Uterus (tissue), 4 donors: ENCODE data around the gene TRIM62. TPM values are rescaled to one million over a fixed set of nuclear protein-coding genes. Genes with fewer than 3 reads are reported as not detected.

Source experiments
- DNase-seq, 2 donors: peaks; one replicate each; pipeline ENCODE4 v3.0.0-alpha.2; 2019 to 2020
- H3K27ac ChIP-seq, 2 donors: fragments of 200-600 bp; sonication (generic); 1 replicate in 1 of 2; 2 replicates in 1 of 2; pipeline ENCODE4 v1.5.1; 2016 to 2018
- H3K27me3 ChIP-seq, 2 donors: fragments of 200-600 bp; sonication (generic); one replicate each; pipeline ENCODE4 v1.5.1; 2018 to 2019; ENCODE audit warnings: control low read depth in 1 of 2
- H3K36me3 ChIP-seq, 2 donors: fragments of 200-600 bp; sonication (generic); one replicate each; pipeline ENCODE4 v1.5.1; 2019; ENCODE audit warnings: control low read depth in 1 of 2
- H3K4me1 ChIP-seq, 2 donors: fragments of 200-600 bp; sonication (generic); one replicate each; pipeline ENCODE4 v1.5.1; 2018 to 2019; ENCODE audit warnings: control low read depth in 1 of 2
- H3K4me3 ChIP-seq, 2 donors: fragments of 200-600 bp; sonication (generic); 1 replicate in 1 of 2; 2 replicates in 1 of 2; pipeline ENCODE4 v1.5.1; 2018 to 2019; ENCODE audit warnings: mild to moderate bottlenecking in 1 of 2
- H3K9me3 ChIP-seq, 2 donors: fragments of 200-600 bp; sonication (generic); one replicate each; pipeline ENCODE4 v1.5.1; 2019; ENCODE audit warnings: control low read depth in 1 of 2
- CTCF ChIP-seq, 4 experiments: fragments of 200-600 bp in 2 of 4; fragments of 450-650 bp in 2 of 4; sonication (generic) in 2 of 4; IDR thresholded peaks; one replicate each; pipeline ENCODE4 v1.5.1; 2016 to 2019; ENCODE audit warnings: antibody characterized with exemption in 4 of 4, mild to moderate bottlenecking in 2 of 4, moderate library complexity in 1 of 4
- POLR2A ChIP-seq, 2 donors: fragments of 450-650 bp; IDR thresholded peaks; one replicate each; pipeline ENCODE4 v1.6.1; 2016; ENCODE audit warnings: antibody characterized with exemption in 2 of 2, mild to moderate bottlenecking in 1 of 2, moderate library complexity in 1 of 2
- intact Hi-C: fragments of 100-400 bp; cut with DNase I; formaldehyde crosslinking; loops from one replicate; pipeline ENCODE4 v1.15.1; 2023; ENCODE audit warnings: low total_unique reads
- total RNA-seq, 4 donors: library from RNA; depleted of rRNA in 3 of 4; stranded (reverse); fragments of >200 nt in 3 of 4; gene quantifications; one replicate each; pipeline versions ENCODE4 v1.1.0 to v1.2.4, GENCODE V29; 2014 to 2023
- donor health status: DM: yes; HTN: yes; CAD: no.

TRIM62 gene
- total RNA-seq, 4 donors from 2014 or later = 0.26 to 9.4 (median 1.4) TPM

DNA sequence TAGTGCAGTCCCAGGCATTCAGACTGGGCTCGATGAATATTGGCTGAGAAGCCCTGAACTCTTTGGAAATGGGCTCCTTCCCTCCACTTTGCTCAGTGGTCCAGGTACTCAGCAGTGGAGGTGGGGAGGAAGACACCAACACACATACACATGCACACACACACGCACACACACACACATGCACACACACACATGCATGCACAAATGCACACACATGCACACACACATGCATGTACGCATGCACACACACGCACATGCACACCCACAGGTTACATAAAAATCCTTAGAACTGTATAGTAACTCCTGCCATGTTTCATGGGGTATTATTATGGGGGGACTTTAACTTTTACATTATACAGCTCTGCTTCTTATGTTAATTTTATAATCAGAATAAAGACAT lies 5.0 kb downstream of the TRIM62 start:
- intact Hi-C loops = no loop called here
- no peak for TF ChIP-seq CTCF (IDR thresholded peaks at IDR 0.05)
- TF ChIP-seq POLR2A (IDR thresholded peaks at IDR 0.05) = no peak
- H3K4me3 ChIP-seq = no peak overlapping the region
- H3K36me3 ChIP-seq = no peaks in the 10 kb centered on the region
- H3K27me3 ChIP-seq = no peaks in the 10 kb centered on the region
- no peaks in the 10 kb centered on the region for H3K9me3 ChIP-seq
- no peaks in the 10 kb centered on the region for H3K4me1 ChIP-seq
- no peak for DNase-seq
- H3K27ac ChIP-seq = no peak overlapping the region

- H3K9me3 ChIP-seq = no peaks in the 10 kb centered on the region
- no peaks in the 10 kb centered on the region for H3K36me3 ChIP-seq
- no peak overlapping the region for H3K27ac ChIP-seq
- intact Hi-C loops = no loop called here
- TF ChIP-seq CTCF (IDR thresholded peaks at IDR 0.05) (no peak), POLR2A (IDR thresholded peaks at IDR 0.05) (no peak)
- no peaks in the 10 kb centered on the region for H3K27me3 ChIP-seq
- no peak overlapping the region for H3K4me3 ChIP-seq
- DNase-seq = no peak
- H3K4me1 ChIP-seq = no peaks in the 10 kb centered on the region
Observed at GRCh38 chr1:33176362-33176850, 5.4 kb downstream of the TRIM62 start.

GRCh38 chr1:33175865-33176264 lies 6.0 kb downstream of the TRIM62 start:
- TF ChIP-seq POLR2A (IDR thresholded peaks at IDR 0.05) (no peak), CTCF (IDR thresholded peaks at IDR 0.05) (no peak)
- H3K36me3 ChIP-seq = no peaks in the 10 kb centered on the region
- no peaks in the 10 kb centered on the region for H3K27me3 ChIP-seq
- H3K4me1 ChIP-seq = no peaks in the 10 kb centered on the region
- no peak overlapping the region for H3K4me3 ChIP-seq
- no peak overlapping the region for H3K27ac ChIP-seq
- H3K9me3 ChIP-seq = no peaks in the 10 kb centered on the region
- intact Hi-C loops = no loop called here
- DNase-seq = no peak

DNA sequence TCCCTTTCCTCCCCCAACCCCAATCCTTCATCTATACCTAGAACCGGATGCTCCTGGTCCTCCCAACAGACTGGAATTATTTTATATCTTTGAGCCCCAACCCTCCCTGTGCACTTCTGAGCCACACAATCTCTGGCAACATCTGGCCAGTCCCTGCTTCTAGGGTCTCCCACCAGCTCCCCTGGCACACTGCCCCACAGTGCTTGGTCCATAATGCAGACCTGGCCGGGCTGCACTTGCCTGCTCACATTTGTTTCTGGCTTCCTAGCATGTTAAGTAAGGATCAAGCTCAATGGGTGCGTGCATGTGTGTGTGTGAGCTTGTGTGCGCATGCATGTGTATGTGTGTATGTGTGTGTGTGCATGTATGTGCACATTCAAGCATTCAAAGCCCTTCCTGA lies 8.8 kb downstream of the TRIM62 start:
- Histone ChIP-seq H3K9me3 (no peaks in the 10 kb centered on the region), H3K27ac (no peak overlapping the region), H3K4me3 (no peak overlapping the region), H3K4me1 (no peaks in the 10 kb centered on the region), H3K27me3 (no peaks in the 10 kb centered on the region), H3K36me3 (no peaks in the 10 kb centered on the region)
- TF ChIP-seq CTCF (IDR thresholded peaks at IDR 0.05) (no peak), POLR2A (IDR thresholded peaks at IDR 0.05) (no peak)
- intact Hi-C loops = no loop called here
- no peak for DNase-seq

DNA sequence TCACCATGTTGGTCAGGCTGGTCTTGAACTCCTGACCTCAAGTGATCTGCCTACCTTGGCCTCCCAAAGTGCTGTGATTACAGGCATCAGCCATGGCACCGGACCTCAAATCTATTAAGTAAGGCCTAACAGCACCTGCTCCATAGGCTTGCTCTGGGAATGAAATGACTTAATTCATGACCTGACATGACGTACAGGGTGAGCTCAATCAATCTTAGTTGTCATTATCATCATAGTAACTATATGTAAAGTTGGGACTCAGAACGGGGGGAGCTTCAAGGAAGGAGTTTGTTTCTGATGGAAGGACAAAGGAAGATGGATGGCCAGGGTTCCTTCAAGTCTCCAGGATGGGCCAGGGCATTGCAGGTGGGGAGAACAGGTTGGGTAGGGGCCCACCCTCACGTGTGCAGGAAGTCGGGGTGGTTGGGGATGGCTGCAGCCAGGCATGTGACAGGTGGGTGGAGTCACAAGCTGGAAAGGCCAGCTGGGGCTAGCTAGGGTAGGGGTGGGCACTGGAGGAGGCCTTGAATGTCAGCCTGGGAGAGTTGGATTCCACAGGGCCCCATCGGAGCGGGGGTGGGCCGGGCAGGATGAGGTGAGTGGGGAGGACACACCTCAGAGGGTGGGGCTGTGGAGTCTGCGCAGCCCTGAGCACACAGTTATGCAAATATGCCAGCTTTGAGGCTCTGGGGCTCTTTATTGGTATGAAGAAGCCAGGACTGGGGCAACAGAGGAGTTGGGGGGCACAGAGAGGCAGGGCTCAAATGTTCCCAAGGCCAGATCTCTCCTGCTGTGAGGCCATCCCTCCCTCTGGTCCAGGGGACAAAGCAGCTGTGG lies 9.6 kb downstream of the TRIM62 start:
- H3K36me3 ChIP-seq = no peaks in the 10 kb centered on the region
- no peaks in the 10 kb centered on the region for H3K9me3 ChIP-seq
- intact Hi-C loops = no loop called here
- no peak for DNase-seq
- TF ChIP-seq CTCF (IDR thresholded peaks at IDR 0.05) = no peak
- no peaks in the 10 kb centered on the region for H3K4me1 ChIP-seq
- H3K4me3 ChIP-seq = no peak overlapping the region
- H3K27me3 ChIP-seq = no peaks in the 10 kb centered on the region
- H3K27ac ChIP-seq = no peak overlapping the region
